PC-9 (cell line): ENCODE results near the gene GHRH.

Experiments used
- EZH2 ChIP-seq: fragments of 200-600 bp; sonication (generic); IDR thresholded peaks from 2 replicates; pipeline ENCODE4 v1.8.0; 2017; ENCODE audit warnings: antibody characterized with exemption, low read depth
- TF ChIP-seq, protein P1 (sequence below): fragments of 200-600 bp; sonication (generic); conservative IDR thresholded peaks from 2 replicates; pipeline ENCODE4 v1.6.1; 2017; ENCODE audit warnings: mixed run types, antibody characterized with exemption, mild to moderate bottlenecking, moderate library complexity

DNA sequence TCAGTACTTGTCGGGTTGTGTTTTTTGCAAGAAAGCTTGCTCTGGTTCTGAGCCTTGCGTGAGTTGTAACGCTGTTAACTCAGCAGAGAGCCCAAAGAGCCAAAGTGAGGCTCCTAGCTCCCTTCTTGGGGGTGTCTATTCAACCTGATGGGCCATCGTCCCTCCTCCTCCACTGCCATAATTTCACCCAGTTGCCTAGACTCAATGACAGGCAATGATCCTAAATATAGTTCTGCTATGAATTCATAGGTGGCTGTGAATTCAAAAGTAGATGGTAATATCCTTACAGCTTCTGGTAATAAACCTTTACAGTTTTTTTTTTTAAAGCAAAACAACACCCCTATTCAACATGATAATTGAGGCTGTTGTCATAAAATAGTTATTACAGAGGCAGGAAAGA lies 39.5 kb downstream of the GHRH start:
- TF ChIP-seq, protein P1, sequence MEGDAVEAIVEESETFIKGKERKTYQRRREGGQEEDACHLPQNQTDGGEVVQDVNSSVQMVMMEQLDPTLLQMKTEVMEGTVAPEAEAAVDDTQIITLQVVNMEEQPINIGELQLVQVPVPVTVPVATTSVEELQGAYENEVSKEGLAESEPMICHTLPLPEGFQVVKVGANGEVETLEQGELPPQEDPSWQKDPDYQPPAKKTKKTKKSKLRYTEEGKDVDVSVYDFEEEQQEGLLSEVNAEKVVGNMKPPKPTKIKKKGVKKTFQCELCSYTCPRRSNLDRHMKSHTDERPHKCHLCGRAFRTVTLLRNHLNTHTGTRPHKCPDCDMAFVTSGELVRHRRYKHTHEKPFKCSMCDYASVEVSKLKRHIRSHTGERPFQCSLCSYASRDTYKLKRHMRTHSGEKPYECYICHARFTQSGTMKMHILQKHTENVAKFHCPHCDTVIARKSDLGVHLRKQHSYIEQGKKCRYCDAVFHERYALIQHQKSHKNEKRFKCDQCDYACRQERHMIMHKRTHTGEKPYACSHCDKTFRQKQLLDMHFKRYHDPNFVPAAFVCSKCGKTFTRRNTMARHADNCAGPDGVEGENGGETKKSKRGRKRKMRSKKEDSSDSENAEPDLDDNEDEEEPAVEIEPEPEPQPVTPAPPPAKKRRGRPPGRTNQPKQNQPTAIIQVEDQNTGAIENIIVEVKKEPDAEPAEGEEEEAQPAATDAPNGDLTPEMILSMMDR, result no peak
- TF ChIP-seq EZH2, result no peak
